H9 (cell line): ENCODE measurements around the gene SYNE3. TPM values are rescaled to one million over a fixed set of nuclear protein-coding genes. Genes with fewer than 3 reads are reported as not detected.

Source experiments
- DNase-seq: peaks from one replicate; pipeline ENCODE4 v3.0.0-alpha.2; 2017
- H2AFZ ChIP-seq: one replicate; pipeline ENCODE4 v1.6.1; 2013; ENCODE audit warnings: mild to moderate bottlenecking, low read length, control low read depth, moderate library complexity
- H2AK5ac ChIP-seq: 2 replicates; pipeline ENCODE4 v1.6.1; 2013; ENCODE audit warnings: low read length, control low read depth, mixed read lengths; ENCODE audit not compliant: insufficient read length
- H2BK120ac ChIP-seq: one replicate; pipeline ENCODE4 v1.6.1; 2013; ENCODE audit warnings: low read depth, mild to moderate bottlenecking, low read length, control low read depth, inconsistent platforms; ENCODE audit not compliant: poor library complexity, severe bottlenecking
- H2BK12ac ChIP-seq: 2 replicates; pipeline ENCODE4 v1.6.1; 2013; ENCODE audit warnings: low read length, control low read depth, mixed read lengths, low read depth; ENCODE audit not compliant: insufficient read length
- H2BK15ac ChIP-seq: 2 replicates; pipeline ENCODE4 v1.6.1; 2013; ENCODE audit warnings: low read depth, low read length, control low read depth
- H2BK20ac ChIP-seq: one replicate; pipeline ENCODE4 v1.6.1; 2013; ENCODE audit warnings: low read depth, mild to moderate bottlenecking, low read length, control low read depth, inconsistent platforms; ENCODE audit not compliant: poor library complexity, severe bottlenecking
- H2BK5ac ChIP-seq: 2 replicates; pipeline ENCODE4 v1.6.1; 2013; ENCODE audit warnings: low read length, control low read depth, mixed read lengths; ENCODE audit not compliant: insufficient read length
- H3K14ac ChIP-seq: 2 replicates; pipeline ENCODE4 v1.6.1; 2013; ENCODE audit warnings: low read length, control low read depth; ENCODE audit not compliant: insufficient read depth
- H3K18ac ChIP-seq: 2 replicates; pipeline ENCODE4 v1.6.1; 2013; ENCODE audit warnings: low read depth, mild to moderate bottlenecking, mixed read lengths, low read length, control low read depth; ENCODE audit not compliant: insufficient read length
- H3K23ac ChIP-seq: 2 replicates; pipeline ENCODE4 v1.6.1; 2013; ENCODE audit warnings: low read length, control low read depth, mixed read lengths, low read depth; ENCODE audit not compliant: insufficient read length
- H3K23me2 ChIP-seq: 2 replicates; pipeline ENCODE4 v1.6.1; 2013; ENCODE audit warnings: low read depth, mild to moderate bottlenecking, mixed read lengths, low read length, control low read depth; ENCODE audit not compliant: insufficient read length, poor library complexity, severe bottlenecking
- H3K27ac ChIP-seq: 2 replicates; pipeline ENCODE4 v1.5.1; 2013; ENCODE audit warnings: low read length, control low read depth, mixed read lengths, low read depth; ENCODE audit not compliant: insufficient read length
- H3K27me3 ChIP-seq: 2 replicates; pipeline ENCODE4 v1.6.1; 2013; ENCODE audit warnings: low read length, control low read depth, inconsistent platforms; ENCODE audit not compliant: insufficient read depth
- H3K4ac ChIP-seq: 2 replicates; pipeline ENCODE4 v1.6.1; 2013; ENCODE audit warnings: low read depth, mild to moderate bottlenecking, control low read depth, inconsistent platforms, low read length, moderate library complexity
- H3K4me1 ChIP-seq: 2 replicates; pipeline ENCODE4 v1.6.1; 2013; ENCODE audit warnings: low read length, control low read depth, inconsistent platforms; ENCODE audit not compliant: insufficient read depth
- H3K4me2 ChIP-seq: 2 replicates; pipeline ENCODE4 v1.6.1; 2013; ENCODE audit warnings: low read length, control low read depth, mixed read lengths; ENCODE audit not compliant: insufficient read length, insufficient read depth
- H3K56ac ChIP-seq: 2 replicates; pipeline ENCODE4 v1.6.1; 2013; ENCODE audit warnings: low read depth, mild to moderate bottlenecking, mixed read lengths, low read length, control low read depth; ENCODE audit not compliant: insufficient read length
- H3K79me1 ChIP-seq: 2 replicates; pipeline ENCODE4 v1.6.1; 2013; ENCODE audit warnings: low read depth, mild to moderate bottlenecking, moderate library complexity, low read length, control low read depth, inconsistent platforms; ENCODE audit not compliant: insufficient read depth, poor library complexity, severe bottlenecking
- H3K79me2 ChIP-seq: 2 replicates; pipeline ENCODE4 v1.6.1; 2013; ENCODE audit warnings: low read length, control low read depth, inconsistent platforms; ENCODE audit not compliant: insufficient read depth
- H3K9ac ChIP-seq: 2 replicates; pipeline ENCODE4 v1.6.1; 2013; ENCODE audit warnings: low read length, control low read depth, mixed read lengths; ENCODE audit not compliant: insufficient read length; ENCODE audit errors: extremely low read depth
- H3K9me3 ChIP-seq: one replicate; pipeline ENCODE4 v1.6.1; 2013; ENCODE audit warnings: low read depth, low read length, inconsistent platforms; ENCODE audit not compliant: control insufficient read depth
- H3T11ph ChIP-seq: one replicate; pipeline ENCODE4 v1.6.1; 2013; ENCODE audit warnings: mild to moderate bottlenecking, low read length, control low read depth, inconsistent platforms
- H4K20me1 ChIP-seq: one replicate; pipeline ENCODE4 v1.6.1; 2013; ENCODE audit not compliant: control insufficient read depth, insufficient read length, insufficient read depth
- H4K5ac ChIP-seq: 2 replicates; pipeline ENCODE4 v1.6.1; 2013; ENCODE audit warnings: low read depth, mild to moderate bottlenecking, mixed read lengths, low read length, control low read depth; ENCODE audit not compliant: insufficient read length
- H4K8ac ChIP-seq: replicated peaks from 2 replicates; pipeline ENCODE4 v1.6.1; 2013; ENCODE audit warnings: low read length, control low read depth, mixed read lengths, low read depth; ENCODE audit not compliant: insufficient read length
- H4K91ac ChIP-seq: 2 replicates; pipeline ENCODE4 v1.6.1; 2013; ENCODE audit warnings: low read depth, mild to moderate bottlenecking, moderate library complexity, mixed read lengths, low read length, control low read depth; ENCODE audit not compliant: insufficient read length
- H3K27ac Mint-ChIP-seq, 3 experiments: 2 replicates in 2 of 3; 3 replicates in 1 of 3; pipeline ENCODE4 v1.8.0; 2020 to 2021; ENCODE audit warnings: mixed read lengths in 3 of 3, mild to moderate bottlenecking in 1 of 3, moderate library complexity in 1 of 3
- H3K27me3 Mint-ChIP-seq: 2 replicates; pipeline ENCODE4 v1.8.0; 2021; ENCODE audit warnings: low read depth, mild to moderate bottlenecking, moderate library complexity, mixed read lengths
- H3K36me3 Mint-ChIP-seq, 3 experiments: 2 replicates in 2 of 3; 3 replicates in 1 of 3; pipeline ENCODE4 v1.8.0; 2020 to 2021; ENCODE audit warnings: low read depth in 3 of 3, mixed read lengths in 3 of 3; ENCODE audit not compliant: insufficient read depth in 1 of 3
- H3K4me1 Mint-ChIP-seq, 2 experiments: 2 replicates each; pipeline ENCODE4 v1.8.0; 2020; ENCODE audit warnings: mixed read lengths in 2 of 2
- H3K4me3 Mint-ChIP-seq, 2 experiments: 2 replicates in 1 of 2; 3 replicates in 1 of 2; pipeline ENCODE4 v1.8.0; 2020 to 2021; ENCODE audit warnings: mild to moderate bottlenecking in 2 of 2, mixed read lengths in 2 of 2, moderate library complexity in 1 of 2
- H3K9me3 Mint-ChIP-seq, 2 experiments: 2 replicates in 1 of 2; 3 replicates in 1 of 2; pipeline ENCODE4 v1.8.0; 2020; ENCODE audit warnings: mild to moderate bottlenecking in 2 of 2, mixed read lengths in 2 of 2, moderate library complexity in 1 of 2
- WGBS: extraction: QIAGEN DNeasy Blood & Tissue Kit; methylation state at CpG from one replicate; pipeline ENCODE4 v1.1.7; 2013; ENCODE audit warnings: missing lambda C conversion rate, low lambda C conversion rate, mixed read lengths; ENCODE audit not compliant: insufficient read length; ENCODE audit errors: extremely low coverage; 5-methylcytosine and 5-hydroxymethylcytosine counted together
- total RNA-seq: library from RNA; stranded (reverse); gene quantifications from 2 replicates; pipeline ENCODE4 v1.2.1, GENCODE V29; 2021
- TF ChIP-seq, protein P1 (sequence below): fragments of 200-600 bp; sonication (generic); conservative IDR thresholded peaks from 3 replicates; pipeline ENCODE4 v1.8.0; 2021; ENCODE audit warnings: antibody characterized with exemption, mild to moderate bottlenecking

Gene SYNE3
- total RNA-seq, 1 experiment from 2014 or later, result 0.11 TPM

DNA sequence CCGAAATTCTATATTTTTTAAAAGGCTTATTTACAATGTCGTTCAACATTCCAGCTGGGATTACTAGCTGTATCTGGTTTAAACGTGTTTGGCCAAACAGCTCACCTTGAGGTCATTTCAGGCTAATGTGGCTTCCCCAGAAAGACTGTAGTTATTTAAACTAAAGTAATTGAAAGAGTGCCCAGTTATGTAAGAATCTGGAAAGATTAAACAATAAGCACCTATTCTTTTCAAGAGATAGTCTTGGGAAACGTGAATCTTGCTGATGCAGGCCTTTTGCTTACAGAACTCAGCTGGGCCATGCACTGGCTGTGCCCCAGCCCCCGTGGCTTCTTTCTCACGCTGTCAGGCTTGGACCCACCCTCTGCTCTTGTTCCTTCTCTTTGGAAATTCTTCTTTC lies 42.8 kb upstream of the SYNE3 start:
- H3K27me3 ChIP-seq, result peaks cover 3% of the 10 kb centered on the region; the same call in 1 of the 2 replicates
- peaks cover 3% of the 10 kb centered on the region; the same call in 1 of the 2 replicates for H3K4me1 ChIP-seq
- H3K18ac ChIP-seq, result no peak overlapping the region
- WGBS, result no CpG with 5 or more reads among the region's 6 CpGs
- no peak overlapping the region for H2BK20ac ChIP-seq
- no peak overlapping the region for H2BK5ac ChIP-seq
- DNase-seq, result no peak
- H3K56ac ChIP-seq, result no peak overlapping the region
- no peaks in the 10 kb centered on the region for H3K79me2 ChIP-seq
- no peak overlapping the region for H2BK15ac ChIP-seq
- H4K5ac ChIP-seq, result no peak overlapping the region
- H3K4ac ChIP-seq, result no peak overlapping the region
- no peak overlapping the region for H3K27ac ChIP-seq
- H3K23me2 ChIP-seq, result no peaks in the 10 kb centered on the region
- peaks cover 57% of the 10 kb centered on the region for H3K27me3 Mint-ChIP-seq
- no peak overlapping the region for H3T11ph ChIP-seq
- H3K4me3 Mint-ChIP-seq, result no peak overlapping the region
- H3K36me3 Mint-ChIP-seq, result no peaks in the 10 kb centered on the region
- no peak overlapping the region for H3K23ac ChIP-seq
- no peak overlapping the region for H2BK120ac ChIP-seq
- no peak overlapping the region for H3K14ac ChIP-seq
- H3K9me3 Mint-ChIP-seq, result peaks cover 0 to 2% of the 10 kb centered on the region in 2 experiments; a peak in 2 of 5 replicates
- H3K4me2 ChIP-seq, result no peak overlapping the region
- TF ChIP-seq, protein P1, sequence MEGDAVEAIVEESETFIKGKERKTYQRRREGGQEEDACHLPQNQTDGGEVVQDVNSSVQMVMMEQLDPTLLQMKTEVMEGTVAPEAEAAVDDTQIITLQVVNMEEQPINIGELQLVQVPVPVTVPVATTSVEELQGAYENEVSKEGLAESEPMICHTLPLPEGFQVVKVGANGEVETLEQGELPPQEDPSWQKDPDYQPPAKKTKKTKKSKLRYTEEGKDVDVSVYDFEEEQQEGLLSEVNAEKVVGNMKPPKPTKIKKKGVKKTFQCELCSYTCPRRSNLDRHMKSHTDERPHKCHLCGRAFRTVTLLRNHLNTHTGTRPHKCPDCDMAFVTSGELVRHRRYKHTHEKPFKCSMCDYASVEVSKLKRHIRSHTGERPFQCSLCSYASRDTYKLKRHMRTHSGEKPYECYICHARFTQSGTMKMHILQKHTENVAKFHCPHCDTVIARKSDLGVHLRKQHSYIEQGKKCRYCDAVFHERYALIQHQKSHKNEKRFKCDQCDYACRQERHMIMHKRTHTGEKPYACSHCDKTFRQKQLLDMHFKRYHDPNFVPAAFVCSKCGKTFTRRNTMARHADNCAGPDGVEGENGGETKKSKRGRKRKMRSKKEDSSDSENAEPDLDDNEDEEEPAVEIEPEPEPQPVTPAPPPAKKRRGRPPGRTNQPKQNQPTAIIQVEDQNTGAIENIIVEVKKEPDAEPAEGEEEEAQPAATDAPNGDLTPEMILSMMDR, result no peak
- no peak overlapping the region for H3K9ac ChIP-seq
- H2AFZ ChIP-seq, result no peak overlapping the region
- no peak overlapping the region for H4K91ac ChIP-seq
- no peak overlapping the region for H2BK12ac ChIP-seq
- H4K8ac ChIP-seq, result no peak overlapping the region
- no peak overlapping the region for H3K27ac Mint-ChIP-seq
- H4K20me1 ChIP-seq, result no peaks in the 10 kb centered on the region
- H3K9me3 ChIP-seq, result no peaks in the 10 kb centered on the region
- peaks cover 28 to 44% of the 10 kb centered on the region in 2 experiments for H3K4me1 Mint-ChIP-seq
- no peaks in the 10 kb centered on the region for H3K79me1 ChIP-seq
- H2AK5ac ChIP-seq, result no peak overlapping the region
